CD4-positive, alpha-beta T cell treated with Interleukin-4 for 1 hour (primary cell): Measurements from ENCODE around the gene PLCL2.

Source experiments
- DNase-seq, 2 donors: peaks; one replicate each; pipeline ENCODE4 v3.0.0-alpha.2; 2020 to 2022

The PLCL2 gene

DNA sequence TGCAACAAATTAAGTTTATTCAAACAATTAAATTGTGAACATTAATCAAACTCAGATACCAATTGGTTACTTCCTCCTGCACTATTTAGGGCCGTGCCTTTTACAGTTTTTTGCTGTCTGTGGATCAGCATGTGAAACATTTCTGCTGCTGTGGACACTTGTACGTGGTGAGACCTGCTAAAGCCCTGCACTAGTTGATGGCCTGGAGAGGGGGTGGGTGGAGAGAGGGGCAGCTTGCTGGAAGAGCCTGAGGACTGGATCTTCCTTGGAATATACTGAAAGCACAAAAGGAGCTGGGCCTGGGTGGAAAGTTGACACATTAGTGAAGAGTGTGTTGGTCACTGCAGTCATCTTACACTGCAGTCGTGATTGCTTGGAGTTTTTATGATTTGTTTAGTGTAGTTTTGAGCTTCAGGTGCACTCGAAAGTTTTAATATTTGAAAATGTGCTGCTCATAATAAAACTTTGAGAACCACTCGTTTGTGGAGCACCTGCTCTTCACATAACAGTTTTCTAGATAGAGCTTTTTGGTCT, 11.4 kb downstream of the PLCL2 start:
- DNase-seq = no peak

DNA sequence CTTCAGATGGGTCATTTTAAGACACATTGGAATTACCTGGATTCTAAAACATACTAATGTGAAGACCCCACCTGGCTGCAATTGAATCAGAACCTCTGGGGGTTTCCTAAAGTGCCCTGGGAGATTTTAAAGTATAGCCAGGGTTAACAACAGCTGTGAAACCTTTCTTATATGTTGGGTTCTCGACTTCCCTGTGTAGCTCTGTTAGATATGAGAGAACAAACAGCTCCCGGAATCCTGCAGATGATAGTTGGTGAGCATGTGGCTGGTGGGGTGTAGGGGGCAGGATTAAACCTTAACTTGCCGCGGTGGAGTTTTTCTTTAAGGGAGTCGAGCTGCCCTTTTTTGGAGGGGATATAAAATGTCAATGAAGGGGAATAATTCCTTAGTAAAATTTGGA, 12.1 kb downstream of the PLCL2 start:
- DNase-seq = no peak

GRCh38 chr3:16897254-16897926, 12.6 kb downstream of the PLCL2 start:
- peak; percentile 36 to 63 for DNase-seq

DNA sequence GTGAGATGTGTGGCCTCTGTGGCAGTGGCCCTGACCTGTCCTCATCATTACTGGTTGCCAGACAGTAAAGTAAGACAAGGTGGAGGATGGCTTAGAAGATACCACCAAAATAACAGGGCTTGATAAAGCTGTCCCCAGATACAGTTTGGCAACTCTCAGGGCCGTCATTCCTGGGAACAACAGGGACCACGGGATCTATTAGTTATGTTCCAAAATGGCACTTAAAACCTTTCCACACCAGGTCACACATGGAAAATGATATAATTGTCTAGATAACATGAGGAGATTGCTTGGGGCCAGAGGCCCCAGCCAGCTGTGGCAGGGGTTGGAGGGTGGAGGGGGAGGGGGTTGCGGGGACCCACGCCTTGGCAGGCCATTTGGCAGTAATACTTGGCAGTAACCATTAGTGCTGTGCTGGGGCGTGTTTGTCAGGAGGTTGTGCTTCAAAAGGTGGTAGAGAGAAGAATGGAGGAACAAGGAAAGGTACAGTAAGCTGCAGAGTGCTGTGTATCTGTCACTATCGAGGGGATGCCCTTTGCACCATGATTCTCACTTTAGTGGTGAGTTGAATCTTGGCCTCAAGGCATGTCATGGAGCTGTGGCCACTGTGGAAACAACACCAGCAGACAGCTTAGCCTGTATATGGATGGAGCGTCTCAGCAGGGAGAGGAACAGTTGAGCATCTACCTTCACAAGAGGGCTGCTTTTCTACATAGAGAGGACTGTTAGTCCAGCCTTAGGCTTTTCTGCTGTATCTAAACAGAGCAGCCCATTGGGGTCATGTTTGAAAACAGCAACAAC, 14.0 kb downstream of the PLCL2 start:
- DNase-seq = no peak

GRCh38 chr3:16899919-16900318, 15.2 kb downstream of the PLCL2 start:
- DNase-seq = no peak

DNA sequence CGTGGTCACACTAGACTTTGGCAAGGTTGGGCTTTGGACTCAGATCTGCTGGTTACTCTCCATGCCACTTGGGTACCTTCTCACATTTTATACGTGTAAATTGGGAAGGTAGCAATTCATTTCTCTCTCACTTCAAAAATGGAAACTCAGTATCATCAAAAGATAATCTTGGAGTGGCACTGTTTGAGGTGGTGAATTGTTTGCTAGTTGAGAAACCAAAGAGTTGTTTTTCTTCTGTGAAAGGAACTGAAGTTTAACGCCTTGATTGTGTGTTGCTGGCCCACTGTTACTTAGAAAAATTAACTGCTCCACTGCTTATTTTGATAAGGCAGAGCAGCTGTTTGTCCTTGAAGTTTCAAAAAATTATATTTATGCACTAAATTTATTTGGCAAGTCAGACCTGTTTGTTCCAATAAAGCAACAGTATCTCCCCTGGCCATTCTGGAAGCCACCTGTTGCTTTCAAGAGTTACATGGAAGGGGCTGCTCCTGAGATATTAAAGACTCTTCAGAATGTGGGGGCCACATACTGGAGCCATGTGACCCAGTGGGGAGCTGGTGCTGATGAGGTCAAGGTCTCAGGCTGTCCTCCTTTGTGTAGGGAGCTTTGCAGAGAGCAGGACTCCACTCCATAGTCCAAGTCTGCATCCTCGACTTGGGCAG, 16.2 kb downstream of the PLCL2 start:
- peak in 1 of 2 donors; percentile 48 for DNase-seq

- DNase-seq = peak in 1 of 2 donors; percentile 40
Observed at GRCh38 chr3:16904423-16905417, 20.0 kb downstream of the PLCL2 start.

DNA sequence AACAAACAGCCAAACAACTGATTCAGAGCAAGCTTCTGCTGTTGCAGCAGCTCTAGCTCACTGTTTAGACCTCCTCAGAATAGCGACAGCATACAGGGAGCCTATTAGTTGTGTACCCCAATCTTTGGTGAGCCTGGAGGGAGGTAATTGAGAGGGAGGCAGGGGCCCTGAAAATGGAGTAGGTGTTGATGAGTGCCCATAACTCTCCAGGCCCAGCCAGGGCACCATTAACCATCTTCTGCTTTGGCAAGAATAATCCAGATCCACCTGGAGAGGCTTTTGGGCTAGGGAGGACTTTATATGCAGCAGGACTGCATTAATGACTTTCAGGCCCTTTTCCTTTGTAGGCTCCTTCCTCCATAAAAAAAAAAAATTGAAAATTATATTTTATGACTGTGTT, 20.9 kb downstream of the PLCL2 start:
- DNase-seq = no peak

- DNase-seq = peak in 1 of 2 donors; percentile 47
Observed at GRCh38 chr3:16906682-16907081, 21.9 kb downstream of the PLCL2 start.

DNA sequence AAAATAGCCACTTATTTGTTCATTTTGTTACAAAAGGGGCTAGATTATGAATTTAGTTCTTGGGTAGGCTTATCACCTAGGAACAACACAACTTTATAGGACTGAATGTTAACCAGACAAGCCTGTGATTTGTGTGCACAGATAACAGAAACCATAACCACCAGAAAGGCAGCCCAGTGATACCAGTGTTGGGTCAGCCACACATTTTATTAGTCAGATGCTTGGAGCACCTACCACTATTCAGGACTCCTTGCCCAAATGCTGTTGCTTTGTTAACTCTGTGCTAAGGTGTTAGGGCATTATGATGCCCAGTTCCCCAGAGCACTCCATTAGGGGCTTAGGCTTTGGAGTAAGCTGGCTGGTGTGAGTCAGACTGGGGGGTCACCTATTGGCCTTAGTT, 22.5 kb downstream of the PLCL2 start:
- DNase-seq = no peak

GRCh38 chr3:16908016-16908807, 23.5 kb downstream of the PLCL2 start:
- DNase-seq = no peak

GRCh38 chr3:16908896-16909295, 24.1 kb downstream of the PLCL2 start:
- DNase-seq = no peak

DNA sequence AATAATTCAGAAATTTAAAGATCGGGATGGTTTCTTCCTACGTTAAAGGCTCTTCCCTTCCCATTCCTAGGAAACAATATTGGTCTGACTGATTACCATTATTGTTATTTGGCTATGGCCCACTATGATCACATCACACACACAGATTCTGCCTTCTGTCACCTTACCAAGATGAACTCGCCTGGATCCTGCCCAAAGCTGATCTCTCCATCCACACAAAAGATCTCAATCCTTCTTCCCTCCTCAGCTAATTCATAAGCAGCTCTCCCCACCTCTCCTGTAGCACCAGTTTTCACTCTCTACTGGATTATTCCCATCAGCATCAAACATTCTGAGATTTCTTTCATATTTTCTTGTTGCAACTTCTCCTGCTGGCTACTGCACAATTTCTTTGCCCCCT, 25.0 kb downstream of the PLCL2 start:
- DNase-seq = no peak

- no peak for DNase-seq
Observed at GRCh38 chr3:16910207-16910606, 25.5 kb downstream of the PLCL2 start.

DNA sequence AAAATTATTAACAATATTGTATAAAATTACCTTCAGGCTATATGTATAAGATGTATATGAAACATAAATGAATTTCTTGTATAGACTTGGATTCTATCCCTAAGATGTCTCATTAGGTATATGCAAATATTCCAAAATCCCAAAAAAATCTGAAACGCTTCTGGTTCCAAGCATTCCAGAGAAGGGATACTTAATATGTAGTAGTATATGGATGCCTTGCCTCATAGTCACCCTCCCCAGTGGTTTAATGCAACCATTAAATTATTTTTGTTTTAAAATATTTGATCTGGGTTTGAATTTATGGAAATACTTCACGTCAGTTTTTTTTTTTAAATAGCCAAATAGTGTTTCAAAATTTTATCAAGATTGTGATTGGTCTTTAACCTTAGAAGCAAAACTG, 27.2 kb downstream of the PLCL2 start:
- no peak for DNase-seq

GRCh38 chr3:16912400-16913263, 27.9 kb downstream of the PLCL2 start:
- no peak for DNase-seq

DNA sequence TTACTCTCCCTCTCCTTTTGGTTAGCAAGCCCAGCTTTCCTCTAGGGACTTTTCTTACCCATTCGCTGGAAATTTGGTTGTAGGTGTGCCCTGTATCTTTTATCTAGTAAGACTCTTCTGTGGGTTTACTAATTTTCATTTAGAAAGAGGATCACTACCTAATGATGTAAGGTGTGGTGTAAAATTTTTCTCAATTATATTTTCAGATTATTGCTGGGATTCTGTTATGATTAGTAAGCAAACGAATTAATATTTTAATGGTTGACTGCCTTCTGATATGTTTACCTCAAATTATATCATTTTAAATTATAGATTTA, 28.5 kb downstream of the PLCL2 start:
- DNase-seq = no peak

- DNase-seq = no peak
Observed at GRCh38 chr3:16916840-16917239, 32.1 kb downstream of the PLCL2 start.

DNA sequence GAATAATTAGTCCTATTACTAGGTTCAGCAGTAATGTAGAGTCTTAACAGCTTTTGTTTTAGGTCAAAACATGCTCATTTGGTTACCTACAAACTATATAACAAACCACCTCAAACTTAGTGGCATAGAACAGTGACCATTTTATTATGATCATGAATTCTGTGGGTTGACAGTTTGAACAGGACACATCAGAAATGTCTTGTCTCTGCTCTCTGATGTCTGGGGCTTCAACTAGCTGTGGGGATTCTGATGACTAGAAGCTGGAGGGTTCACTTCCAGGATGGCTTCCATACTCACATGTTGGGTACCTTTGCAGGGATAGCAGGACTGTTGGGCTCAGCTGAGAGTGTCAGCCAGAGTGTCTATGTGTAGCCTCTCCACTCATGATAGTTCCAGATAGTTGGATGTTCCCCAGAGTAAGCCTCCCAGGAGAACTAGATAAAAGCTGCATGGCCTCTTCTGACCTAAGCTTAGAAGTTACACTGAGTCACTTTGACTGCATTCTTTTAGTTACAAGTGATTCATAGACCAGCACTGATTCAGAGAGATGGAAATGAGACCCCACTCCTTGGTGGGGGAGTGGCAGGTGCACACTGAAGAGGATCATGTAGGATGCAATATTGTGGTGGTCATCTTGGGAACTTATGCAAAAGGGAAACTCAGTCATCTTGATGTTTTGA, 32.6 kb downstream of the PLCL2 start:
- DNase-seq = no peak
